T-helper 2 cell treated with Interferon-gamma antibody and Interleukin-4, amounts not matched to agents 5 μg/mL and 100 μg/mL, for 36 hours (primary cell): Measurements from ENCODE around the gene RBM42.
A peak's percentile ranks its signal among the peaks of the same experiment; 100 is the strongest.

Experiments used
- DNase-seq: peaks from one replicate; pipeline ENCODE4 v3.0.0; 2021; ENCODE audit warnings: low spot score
- H3K27ac Mint-ChIP-seq: one replicate; pipeline ENCODE4 v1.8.0; 2021; ENCODE audit warnings: mild to moderate bottlenecking, mixed read lengths
- H3K27me3 Mint-ChIP-seq: one replicate; pipeline ENCODE4 v1.8.0; 2021; ENCODE audit warnings: low read depth, mixed read lengths
- H3K36me3 Mint-ChIP-seq: one replicate; pipeline ENCODE4 v1.8.0; 2021; ENCODE audit warnings: low read depth, mixed read lengths
- H3K4me1 Mint-ChIP-seq: one replicate; pipeline ENCODE4 v1.8.0; 2021; ENCODE audit warnings: low read depth, mixed read lengths
- H3K4me3 Mint-ChIP-seq: one replicate; pipeline ENCODE4 v1.8.0; 2022; ENCODE audit warnings: mild to moderate bottlenecking, moderate library complexity, mixed read lengths
- H3K9me3 Mint-ChIP-seq: one replicate; pipeline ENCODE4 v1.8.0; 2021; ENCODE audit warnings: mixed read lengths

RBM42 gene

GRCh38 chr19:35609851-35610353 is 18.9 kb upstream of the RBM42 start:
- peaks cover 22% of the 10 kb centered on the region for H3K4me1 Mint-ChIP-seq
- H3K9me3 Mint-ChIP-seq, result peaks cover 21% of the 10 kb centered on the region
- H3K4me3 Mint-ChIP-seq, result peak overlapping the region; percentile 61
- peaks cover 12% of the 10 kb centered on the region for H3K36me3 Mint-ChIP-seq
- H3K27me3 Mint-ChIP-seq, result no peaks in the 10 kb centered on the region
- DNase-seq, result no peak
- H3K27ac Mint-ChIP-seq, result peak overlapping the region; percentile 83

GRCh38 chr19:35612224-35612558 is 16.6 kb upstream of the RBM42 start:
- peak overlapping the region; percentile 88 for H3K4me3 Mint-ChIP-seq
- H3K36me3 Mint-ChIP-seq, result peaks cover 20% of the 10 kb centered on the region
- peaks cover 22% of the 10 kb centered on the region for H3K4me1 Mint-ChIP-seq
- H3K27ac Mint-ChIP-seq, result peak overlapping the region; percentile 94
- H3K27me3 Mint-ChIP-seq, result no peaks in the 10 kb centered on the region
- H3K9me3 Mint-ChIP-seq, result peaks cover 15% of the 10 kb centered on the region
- DNase-seq, result no peak

GRCh38 chr19:35612559-35613321 is 16.1 kb upstream of the RBM42 start, which contains the start of gene HAUS5:
HAUS5 (plus strand) TSS chr19:35612735; CDS start chr19:35612795, 60 bp downstream.
- peak; percentile 97 for DNase-seq
- Mint-ChIP-seq H3K27ac (peak within 1 kb of the TSS; percentile 94), H3K9me3 (peaks cover 11% of the 10 kb centered on the region), H3K36me3 (peaks cover 17% of the 10 kb centered on the region), H3K4me1 (peaks cover 22% of the 10 kb centered on the region), H3K4me3 (peak within 1 kb of the TSS; percentile 88), H3K27me3 (no peaks in the 10 kb centered on the region)

GRCh38 chr19:35613574-35613973 is 15.3 kb upstream of the RBM42 start:
- H3K36me3 Mint-ChIP-seq, result peaks cover 13% of the 10 kb centered on the region
- H3K4me3 Mint-ChIP-seq, result peak overlapping the region; percentile 88
- DNase-seq, result no peak
- H3K9me3 Mint-ChIP-seq, result peaks cover 4% of the 10 kb centered on the region
- H3K27ac Mint-ChIP-seq, result peak overlapping the region; percentile 94
- H3K4me1 Mint-ChIP-seq, result peaks cover 20% of the 10 kb centered on the region
- H3K27me3 Mint-ChIP-seq, result no peaks in the 10 kb centered on the region

- H3K36me3 Mint-ChIP-seq, result peaks cover 11% of the 10 kb centered on the region
- no peak overlapping the region for H3K4me3 Mint-ChIP-seq
- no peak for DNase-seq
- H3K27me3 Mint-ChIP-seq, result no peaks in the 10 kb centered on the region
- no peak overlapping the region for H3K27ac Mint-ChIP-seq
- H3K4me1 Mint-ChIP-seq, result peaks cover 14% of the 10 kb centered on the region
- H3K9me3 Mint-ChIP-seq, result no peaks in the 10 kb centered on the region
Observed at GRCh38 chr19:35615036-35615435, 13.8 kb upstream of the RBM42 start.

GRCh38 chr19:35618857-35619256 is 10.0 kb upstream of the RBM42 start:
- Mint-ChIP-seq H3K27me3 (no peaks in the 10 kb centered on the region), H3K4me3 (no peak overlapping the region), H3K9me3 (no peaks in the 10 kb centered on the region)

GRCh38 chr19:35619290-35619923 is 9.4 kb upstream of the RBM42 start:
- Mint-ChIP-seq H3K36me3 (peaks cover 15% of the 10 kb centered on the region), H3K9me3 (no peaks in the 10 kb centered on the region), H3K27ac (no peak overlapping the region), H3K27me3 (no peaks in the 10 kb centered on the region), H3K4me3 (no peak overlapping the region), H3K4me1 (no peaks in the 10 kb centered on the region)
- DNase-seq, result no peak

More at GRCh38 chr19:35618857-35619256, 10.0 kb upstream of the RBM42 start:
- Mint-ChIP-seq H3K4me1 (no peaks in the 10 kb centered on the region), H3K27ac (peak overlapping the region; percentile 45), H3K36me3 (peaks cover 16% of the 10 kb centered on the region)
- no peak for DNase-seq

GRCh38 chr19:35620001-35620400 is 8.8 kb upstream of the RBM42 start:
- H3K27ac Mint-ChIP-seq, result no peak overlapping the region
- H3K4me1 Mint-ChIP-seq, result no peaks in the 10 kb centered on the region
- H3K36me3 Mint-ChIP-seq, result peaks cover 13% of the 10 kb centered on the region
- H3K9me3 Mint-ChIP-seq, result no peaks in the 10 kb centered on the region
- no peak for DNase-seq
- no peak overlapping the region for H3K4me3 Mint-ChIP-seq
- no peaks in the 10 kb centered on the region for H3K27me3 Mint-ChIP-seq

GRCh38 chr19:35621708-35622107 is 7.1 kb upstream of the RBM42 start:
- peaks cover 5% of the 10 kb centered on the region for H3K36me3 Mint-ChIP-seq
- H3K4me1 Mint-ChIP-seq, result no peaks in the 10 kb centered on the region
- no peak for DNase-seq
- H3K9me3 Mint-ChIP-seq, result no peaks in the 10 kb centered on the region
- no peaks in the 10 kb centered on the region for H3K27me3 Mint-ChIP-seq
- H3K27ac Mint-ChIP-seq, result peak overlapping the region; percentile 72
- H3K4me3 Mint-ChIP-seq, result no peak overlapping the region

- H3K4me3 Mint-ChIP-seq, result no peak overlapping the region
- no peak for DNase-seq
- H3K4me1 Mint-ChIP-seq, result no peaks in the 10 kb centered on the region
- H3K27me3 Mint-ChIP-seq, result no peaks in the 10 kb centered on the region
- no peaks in the 10 kb centered on the region for H3K9me3 Mint-ChIP-seq
- H3K36me3 Mint-ChIP-seq, result peaks cover 5% of the 10 kb centered on the region
- peak overlapping the region; percentile 4 for H3K27ac Mint-ChIP-seq
Observed at GRCh38 chr19:35622750-35623149, 6.1 kb upstream of the RBM42 start.

GRCh38 chr19:35623327-35624010 is 5.4 kb upstream of the RBM42 start:
- Mint-ChIP-seq H3K27ac (no peak overlapping the region), H3K27me3 (no peaks in the 10 kb centered on the region), H3K36me3 (peaks cover 5% of the 10 kb centered on the region), H3K4me3 (no peak overlapping the region), H3K9me3 (no peaks in the 10 kb centered on the region), H3K4me1 (peaks cover 2% of the 10 kb centered on the region)
- no peak for DNase-seq

- H3K9me3 Mint-ChIP-seq, result no peaks in the 10 kb centered on the region
- DNase-seq, result no peak
- no peaks in the 10 kb centered on the region for H3K27me3 Mint-ChIP-seq
- H3K27ac Mint-ChIP-seq, result peak overlapping the region; percentile 99
- H3K4me3 Mint-ChIP-seq, result peak overlapping the region; percentile 99
- peaks cover 8% of the 10 kb centered on the region for H3K4me1 Mint-ChIP-seq
- peaks cover 27% of the 10 kb centered on the region for H3K36me3 Mint-ChIP-seq
Observed at GRCh38 chr19:35628264-35628564, 622 bp upstream of the RBM42 start.

- peaks cover 33% of the 10 kb centered on the region for H3K36me3 Mint-ChIP-seq
- H3K4me3 Mint-ChIP-seq, result peak overlapping the region; percentile 99
- no peaks in the 10 kb centered on the region for H3K9me3 Mint-ChIP-seq
- no peaks in the 10 kb centered on the region for H3K27me3 Mint-ChIP-seq
- H3K4me1 Mint-ChIP-seq, result peaks cover 8% of the 10 kb centered on the region
- DNase-seq, result no peak
- peak overlapping the region; percentile 99 for H3K27ac Mint-ChIP-seq
Observed at GRCh38 chr19:35629332-35629633, 447 bp downstream of the RBM42 start.

GRCh38 chr19:35633727-35634440 is 5.0 kb downstream of the RBM42 start:
- no peaks in the 10 kb centered on the region for H3K27me3 Mint-ChIP-seq
- H3K4me3 Mint-ChIP-seq, result no peak overlapping the region
- peaks cover 5% of the 10 kb centered on the region for H3K4me1 Mint-ChIP-seq
- H3K36me3 Mint-ChIP-seq, result peaks cover 51% of the 10 kb centered on the region
- H3K27ac Mint-ChIP-seq, result no peak overlapping the region
- no peaks in the 10 kb centered on the region for H3K9me3 Mint-ChIP-seq
- DNase-seq, result no peak
